Eye (tissue), 1 donor: ENCODE data around the gene STK31.
"Not testable (repeated sequence)": the region's sequence is repeated elsewhere in the genome, so short reads cannot be mapped to it uniquely, and the experiment has no call there.

ENCODE experiments used
- DNase-seq: peaks from one replicate; pipeline ENCODE4 v3.0.0-alpha.2; 2015

STK31 gene

GRCh38 chr7:23713285-23714149 is 3.5 kb downstream of the STK31 start:
- DNase-seq, result peak; percentile 24

GRCh38 chr7:23714150-23714464 is 4.1 kb downstream of the STK31 start:
- no peak for DNase-seq

- no peak for DNase-seq
Observed at GRCh38 chr7:23714579-23714978, 4.6 kb downstream of the STK31 start.

- DNase-seq, result no peak
Observed at GRCh38 chr7:23715099-23715498, 5.1 kb downstream of the STK31 start.

GRCh38 chr7:23717788-23718187 is 7.8 kb downstream of the STK31 start:
- DNase-seq, result no peak

- no peak for DNase-seq
Observed at GRCh38 chr7:23721456-23721855, 11.4 kb downstream of the STK31 start.

- DNase-seq, result not testable (repeated sequence)
Observed at GRCh38 chr7:23722587-23723216, 12.7 kb downstream of the STK31 start.

- not testable (repeated sequence) for DNase-seq
Observed at GRCh38 chr7:23724113-23724512, 14.1 kb downstream of the STK31 start.

- no peak for DNase-seq
Observed at GRCh38 chr7:23742051-23742450, 32.0 kb downstream of the STK31 start.

- no peak for DNase-seq
Observed at GRCh38 chr7:23743226-23743625, 33.2 kb downstream of the STK31 start.

- no peak for DNase-seq
Observed at GRCh38 chr7:23746629-23747028, 36.6 kb downstream of the STK31 start.

GRCh38 chr7:23751852-23752251 is 41.8 kb downstream of the STK31 start:
- DNase-seq, result no peak

- not testable (repeated sequence) for DNase-seq
Observed at GRCh38 chr7:23758839-23759238, 48.8 kb downstream of the STK31 start.

- DNase-seq, result peak; percentile 11
Observed at GRCh38 chr7:23759671-23760391, 49.8 kb downstream of the STK31 start.

- no peak for DNase-seq
Observed at GRCh38 chr7:23765943-23766342, 55.9 kb downstream of the STK31 start.

- DNase-seq, result no peak
Observed at GRCh38 chr7:23767514-23767913, 57.5 kb downstream of the STK31 start.

GRCh38 chr7:23768022-23768421 is 58.0 kb downstream of the STK31 start:
- no peak for DNase-seq

- DNase-seq, result not testable (repeated sequence)
Observed at GRCh38 chr7:23779185-23779800, 69.3 kb downstream of the STK31 start.

GRCh38 chr7:23783115-23783514 is 73.1 kb downstream of the STK31 start:
- DNase-seq, result no peak

- DNase-seq, result no peak
Observed at GRCh38 chr7:23787272-23787671, 77.3 kb downstream of the STK31 start.

- DNase-seq, result peak; percentile 4
Observed at GRCh38 chr7:23788843-23789242, 78.8 kb downstream of the STK31 start.

GRCh38 chr7:23791721-23792120 is 81.7 kb downstream of the STK31 start:
- no peak for DNase-seq

- DNase-seq, result no peak
Observed at GRCh38 chr7:23802720-23803397, 92.8 kb downstream of the STK31 start.
